HG03439 (cell line): Measurements from ENCODE around the gene ALDH1L2.

ENCODE experiments used
- ATAC-seq: cut with Tn5 transposase; IDR thresholded peaks from one replicate; pipeline ENCODE4 v1.9.1; 2021; ENCODE audit warnings: mild to moderate bottlenecking, moderate library complexity; ENCODE audit not compliant: unreplicated experiment

ALDH1L2 gene

DNA sequence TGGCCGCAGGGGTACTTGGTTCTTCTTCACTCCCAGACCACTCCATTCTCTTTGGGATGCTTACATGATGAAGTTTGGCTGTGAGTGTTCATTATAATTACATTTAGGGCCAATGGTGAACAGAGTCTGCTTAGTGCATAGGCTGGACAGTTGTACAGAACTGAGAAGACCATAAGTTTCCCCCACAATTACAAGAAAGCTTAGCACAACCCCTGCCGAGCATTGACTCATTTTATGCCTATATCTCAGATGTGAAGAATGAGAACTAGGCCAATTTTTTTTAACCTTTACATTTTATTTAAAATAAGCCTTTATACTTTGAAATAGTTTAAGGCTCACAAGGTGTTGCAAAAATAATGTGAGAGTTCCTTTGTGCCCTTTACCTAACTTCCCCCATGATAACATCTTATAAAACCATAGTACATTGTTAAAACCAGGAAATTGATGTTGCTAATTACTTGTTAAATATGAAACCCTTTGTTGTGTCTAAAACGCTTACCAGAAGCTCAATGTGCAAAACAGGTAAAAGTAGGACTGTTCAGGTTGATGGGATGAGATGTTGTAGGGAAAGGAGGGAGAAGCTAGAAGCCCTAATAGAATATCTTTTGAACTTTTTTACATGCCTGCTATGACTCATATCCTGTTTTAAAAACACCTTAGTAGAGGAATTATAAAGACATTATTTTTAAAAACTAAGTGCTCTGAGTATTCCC lies 47.2 kb downstream of the ALDH1L2 start:
- no peak for ATAC-seq

GRCh38 chr12:105033851-105034250 lies 50.4 kb downstream of the ALDH1L2 start:
- ATAC-seq, result no peak

DNA sequence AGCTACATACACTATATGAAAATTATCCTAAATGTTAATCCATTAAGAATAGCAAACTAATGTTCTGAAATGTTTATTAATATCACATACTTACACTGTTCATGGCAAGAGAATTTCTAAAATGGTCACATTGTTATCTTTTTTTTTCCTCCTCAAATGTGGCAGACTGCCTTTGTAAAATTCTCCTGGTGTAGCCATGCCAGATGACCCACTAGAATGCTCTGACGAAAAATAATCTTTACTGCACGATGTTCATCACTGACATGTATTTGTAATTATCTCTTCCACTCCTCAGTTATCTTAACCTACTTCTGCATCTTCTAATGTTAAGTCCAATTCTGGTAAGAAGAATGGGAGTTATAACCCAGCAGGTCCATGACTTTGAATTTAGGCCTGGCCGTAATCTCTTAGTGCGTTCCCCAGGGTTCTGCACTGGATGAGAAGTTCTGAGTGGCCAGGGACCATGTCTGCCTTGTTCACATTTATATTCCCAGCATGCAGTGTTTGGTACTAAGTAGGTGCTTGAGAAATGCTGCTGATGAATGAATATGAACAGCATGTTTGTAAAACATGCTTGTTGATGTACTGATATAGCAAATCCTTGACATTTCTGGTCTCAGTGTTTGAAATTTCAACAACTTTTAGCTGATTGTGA lies 51.4 kb downstream of the ALDH1L2 start:
- no peak for ATAC-seq

DNA sequence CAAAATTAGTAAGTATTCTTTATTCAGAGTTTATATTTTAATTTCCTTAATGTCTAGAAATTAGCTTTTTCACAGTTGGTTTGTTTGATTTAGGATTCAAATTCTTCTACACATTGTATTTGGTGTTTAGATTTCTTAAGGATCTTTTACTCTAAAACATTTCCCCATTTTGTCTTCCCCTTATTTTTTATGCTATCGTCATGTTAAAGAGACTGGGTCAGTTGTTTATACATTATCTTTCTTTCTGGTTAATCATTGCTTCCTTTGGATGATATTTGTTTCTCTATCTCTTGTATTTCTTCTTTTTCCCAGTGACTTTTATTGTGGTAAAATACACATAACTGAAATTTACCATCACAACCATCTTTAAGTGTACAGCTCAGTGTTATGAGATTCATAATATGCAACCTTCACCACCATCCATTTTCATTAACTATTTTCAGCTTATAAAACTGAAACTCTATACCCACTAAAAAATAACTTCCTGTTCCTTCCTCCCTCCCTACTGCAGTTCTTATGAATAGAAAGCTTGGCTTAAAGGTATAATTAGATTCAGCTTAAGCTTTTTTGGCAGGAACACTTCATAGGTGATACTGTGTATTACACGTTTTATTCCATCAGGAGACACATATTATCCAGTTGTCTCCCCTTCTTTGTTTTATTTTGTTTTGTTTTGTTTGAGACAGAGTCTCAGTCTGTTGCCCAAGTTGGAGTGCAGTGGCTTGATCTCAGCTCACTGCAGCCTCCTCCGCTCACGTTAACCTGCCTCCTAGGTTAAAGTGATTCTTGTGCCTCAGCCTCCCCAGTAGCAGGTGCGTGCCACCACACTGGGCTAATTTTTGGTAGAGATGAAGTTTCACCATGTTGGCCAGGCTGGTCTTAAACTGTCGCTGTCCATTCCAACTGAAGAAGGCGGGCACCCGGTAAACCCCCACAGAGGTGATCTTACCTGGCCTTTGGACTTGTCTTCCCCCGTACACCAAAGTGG lies 53.1 kb downstream of the ALDH1L2 start:
- ATAC-seq, result peak; percentile 85

DNA sequence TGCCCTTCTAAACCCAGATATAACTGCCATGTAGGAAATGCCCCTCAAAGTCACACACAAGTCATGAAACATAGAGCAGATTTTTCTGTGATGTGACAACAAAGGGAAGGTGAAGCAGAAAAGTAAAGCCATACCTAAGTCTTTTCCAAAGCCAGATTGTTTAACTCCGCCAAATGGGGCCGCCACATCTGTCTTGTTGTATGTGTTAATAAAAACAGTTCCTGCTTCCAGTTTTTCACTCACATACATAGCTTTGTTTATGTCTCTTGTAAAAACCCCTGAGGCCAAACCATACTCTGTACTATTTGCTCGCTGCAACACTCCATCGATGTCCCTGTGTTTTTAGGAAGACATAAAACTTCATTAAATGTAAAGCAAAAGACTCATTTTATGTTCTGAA lies 57.8 kb downstream of the ALDH1L2 start:
- no peak for ATAC-seq

DNA sequence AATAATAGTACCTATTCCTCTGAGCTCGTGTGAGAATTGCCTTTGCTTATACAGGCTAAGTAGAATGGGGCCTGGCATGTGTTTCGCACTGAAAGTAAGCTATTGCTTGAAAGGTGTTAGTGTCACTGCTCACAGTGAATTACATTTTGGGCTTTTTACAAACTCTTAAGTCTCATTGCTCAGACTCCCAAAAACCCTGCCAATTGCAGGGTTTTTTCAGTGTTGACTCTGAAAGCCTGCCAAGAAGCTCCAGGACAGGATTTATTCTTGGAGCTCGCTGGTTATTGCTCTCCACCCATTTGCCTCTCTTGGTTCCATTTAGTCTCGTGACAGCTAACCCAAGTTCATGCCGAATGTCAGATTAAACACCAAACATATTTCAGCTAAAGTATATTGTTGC lies 58.4 kb downstream of the ALDH1L2 start:
- ATAC-seq, result no peak

GRCh38 chr12:105024928-105025327 lies 59.3 kb downstream of the ALDH1L2 start:
- no peak for ATAC-seq

GRCh38 chr12:105020241-105020962 lies 63.9 kb downstream of the ALDH1L2 start:
- ATAC-seq, result no peak

DNA sequence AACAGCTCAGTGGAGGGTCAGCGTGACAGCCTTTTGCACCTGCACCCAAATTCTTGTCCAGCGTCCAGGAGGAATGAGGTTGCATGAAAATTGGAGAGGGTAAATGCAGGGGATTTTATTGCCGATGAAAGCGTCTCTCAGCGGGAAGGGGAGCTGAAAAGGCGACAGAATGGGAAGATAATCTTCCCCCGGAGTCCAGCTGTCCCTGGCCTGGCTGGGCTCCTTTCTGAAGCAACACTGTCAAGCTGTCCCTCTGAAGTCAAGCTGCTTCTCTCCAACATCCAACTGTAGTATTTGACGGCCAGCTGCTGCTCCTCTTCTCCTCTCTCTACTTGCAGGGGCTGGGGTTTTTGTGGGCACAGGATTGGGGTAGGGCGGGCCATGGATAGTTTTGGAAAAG lies 65.5 kb downstream of the ALDH1L2 start:
- ATAC-seq, result no peak

DNA sequence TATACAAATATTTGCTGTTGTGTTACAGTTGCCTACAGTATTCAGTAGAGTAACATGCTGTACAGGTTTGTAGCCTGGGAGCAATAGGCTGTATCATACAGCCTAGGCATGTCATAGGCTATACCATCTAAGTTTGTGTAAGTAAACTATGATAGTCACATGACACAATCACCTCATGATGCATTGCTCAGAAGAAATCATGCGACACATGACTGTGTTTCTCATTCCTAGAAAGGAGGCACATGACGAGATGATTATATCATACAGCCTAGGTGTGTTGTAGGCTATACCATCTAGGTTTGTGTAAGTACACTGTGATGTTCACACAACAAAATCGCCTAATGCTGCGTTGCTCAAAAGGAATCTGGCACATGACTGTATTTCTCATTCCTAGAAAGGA lies 66.2 kb downstream of the ALDH1L2 start:
- ATAC-seq, result no peak

- no peak for ATAC-seq
These were observed 68.7 kb downstream of the ALDH1L2 start for GRCh38 chr12:105015543-105015942.

- ATAC-seq, result no peak
These were observed 69.7 kb downstream of the ALDH1L2 start for GRCh38 chr12:105014603-105015002.

- ATAC-seq, result no peak
These were observed 70.4 kb downstream of the ALDH1L2 start for GRCh38 chr12:105013892-105014291.

GRCh38 chr12:105001476-105001875 lies 82.8 kb downstream of the ALDH1L2 start:
- ATAC-seq, result no peak

- no peak for ATAC-seq
These were observed 84.9 kb downstream of the ALDH1L2 start for GRCh38 chr12:104999347-104999685.

- no peak for ATAC-seq
These were observed 85.6 kb downstream of the ALDH1L2 start for GRCh38 chr12:104998423-104999346.

GRCh38 chr12:104997541-104997940 lies 86.7 kb downstream of the ALDH1L2 start:
- no peak for ATAC-seq

DNA sequence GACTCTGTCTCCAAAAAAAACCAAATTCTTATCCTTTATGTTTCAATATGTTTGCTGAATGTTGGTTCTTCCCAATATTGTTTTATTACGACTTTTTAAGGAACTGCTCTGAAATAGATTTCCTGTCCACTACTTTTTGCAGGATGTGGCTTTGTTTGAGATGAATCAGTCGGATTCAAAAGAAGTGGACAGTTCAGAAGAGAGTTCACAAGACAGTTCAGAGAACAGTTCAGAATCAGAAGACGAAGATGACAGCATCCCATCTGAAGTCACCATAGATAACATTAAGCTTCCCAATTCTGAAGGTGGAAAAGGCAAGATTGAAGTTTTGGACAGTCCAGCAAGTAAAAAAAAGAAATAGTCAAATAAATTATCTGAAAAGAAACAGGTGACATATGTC lies 89.9 kb downstream of the ALDH1L2 start:
- no peak for ATAC-seq

- no peak for ATAC-seq
These were observed 92.6 kb downstream of the ALDH1L2 start for GRCh38 chr12:104991565-104992128.

DNA sequence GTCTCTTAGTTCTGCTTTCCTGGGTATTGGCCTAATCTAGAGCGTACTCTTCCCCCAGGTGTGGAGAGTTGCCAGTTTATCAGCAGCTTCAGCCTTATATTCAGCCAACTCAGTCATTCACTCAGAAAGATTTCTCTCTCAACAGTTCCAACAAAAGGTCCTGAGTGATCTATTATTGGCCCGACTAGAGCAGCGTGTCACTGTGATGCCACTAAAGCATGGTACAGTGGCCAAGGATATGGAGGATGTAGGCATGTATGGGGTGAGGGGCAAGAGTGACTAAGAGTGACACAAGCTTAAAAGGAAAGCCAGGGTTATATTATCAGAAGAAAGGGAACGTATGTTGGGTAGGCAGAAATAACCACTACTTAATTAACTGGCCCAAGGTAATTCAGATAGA lies 93.3 kb downstream of the ALDH1L2 start:
- ATAC-seq, result no peak
